LNCaP clone FGC (cell line): ENCODE results near the gene DUSP14.
A peak's percentile ranks its signal among the peaks of the same experiment; 100 is the strongest.
"Not testable (repeated sequence)": the region's sequence is repeated elsewhere in the genome, so short reads cannot be mapped to it uniquely, and the experiment has no call there.

ENCODE experiments used
- DNase-seq: peaks from one replicate; pipeline ENCODE4 v3.0.0-alpha.2; 2011; ENCODE audit warnings: low read depth
- H3K4me3 ChIP-seq: 2 replicates; pipeline ENCODE4 v1.5.1; 2011; ENCODE audit warnings: mild to moderate bottlenecking, low read depth, low read length, control low read depth
- TF ChIP-seq, protein P1 (sequence below): IDR thresholded peaks from 2 replicates; pipeline ENCODE4 v1.5.1; 2012; ENCODE audit warnings: mild to moderate bottlenecking; ENCODE audit not compliant: control insufficient read depth, insufficient read depth; ENCODE audit errors: extremely low read depth

The DUSP14 gene, protein sequence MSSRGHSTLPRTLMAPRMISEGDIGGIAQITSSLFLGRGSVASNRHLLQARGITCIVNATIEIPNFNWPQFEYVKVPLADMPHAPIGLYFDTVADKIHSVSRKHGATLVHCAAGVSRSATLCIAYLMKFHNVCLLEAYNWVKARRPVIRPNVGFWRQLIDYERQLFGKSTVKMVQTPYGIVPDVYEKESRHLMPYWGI

DNA sequence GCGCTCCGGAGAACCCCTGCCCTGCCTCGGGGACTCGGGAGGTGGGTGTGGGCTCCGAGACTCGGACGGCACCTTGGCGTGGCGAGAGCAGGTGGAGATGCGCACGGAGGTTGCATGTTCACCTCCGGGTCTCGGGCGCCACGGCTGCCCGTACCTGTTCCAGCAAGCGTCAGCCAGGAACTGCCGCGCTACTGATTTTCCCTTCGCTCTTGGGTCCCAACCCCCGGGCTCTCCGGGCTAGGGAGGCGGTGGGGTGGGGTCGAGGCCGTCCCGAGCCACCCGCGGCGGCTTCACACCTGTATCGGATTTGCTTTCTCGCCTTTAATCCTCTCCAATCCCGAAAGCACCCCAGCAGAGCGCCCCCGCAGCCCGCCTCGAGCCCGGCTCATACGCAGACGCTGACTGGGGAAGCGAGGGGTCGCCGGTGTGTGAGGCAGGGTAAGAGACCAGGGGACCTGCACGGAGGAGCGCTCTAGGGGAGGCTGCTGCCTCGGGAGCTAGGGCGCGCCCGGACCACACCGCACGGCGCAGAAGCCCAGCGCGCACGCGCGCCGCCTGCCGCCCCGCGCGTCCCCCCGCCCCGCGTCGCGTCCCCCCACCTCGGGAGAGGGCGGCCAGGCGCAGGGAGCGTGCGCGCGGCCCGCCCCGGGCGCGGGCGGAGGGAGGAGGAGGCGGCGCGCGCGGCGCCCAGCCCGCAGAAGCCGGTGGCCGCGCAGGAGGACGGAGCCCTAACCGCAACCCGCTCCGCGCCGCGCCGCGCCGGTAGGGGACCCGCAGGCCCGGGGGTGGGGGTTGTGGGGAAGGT is at the start of gene DUSP14:
DUSP14 (plus strand) TSS at position 695 of the 805 bp plus-strand sequence. CDS start 22,382 bp downstream, outside the sequence.
- peak within 1 kb of the TSS; percentile 76 for H3K4me3 ChIP-seq

DNA sequence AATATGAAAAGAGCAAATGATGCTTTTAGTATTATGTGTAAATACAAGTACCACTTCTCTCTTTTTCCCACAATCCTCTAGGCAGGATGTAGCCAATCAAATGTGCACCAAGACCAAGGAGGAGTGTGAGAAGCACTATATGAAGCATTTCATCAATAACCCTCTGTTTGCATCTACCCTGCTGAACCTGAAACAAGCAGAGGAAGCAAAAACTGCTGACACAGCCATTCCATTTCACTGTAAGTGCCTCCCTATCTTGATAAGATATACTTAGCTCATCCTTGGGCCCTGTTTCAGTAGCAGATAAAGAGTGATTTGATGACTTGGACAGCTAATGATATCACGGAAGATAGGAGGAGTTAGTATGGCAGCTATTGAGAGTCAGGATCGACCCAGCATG is 49.3 kb upstream of the DUSP14 start:
- H3K4me3 ChIP-seq: no peak overlapping the region
- DNase-seq: no peak
- TF ChIP-seq, protein P1, sequence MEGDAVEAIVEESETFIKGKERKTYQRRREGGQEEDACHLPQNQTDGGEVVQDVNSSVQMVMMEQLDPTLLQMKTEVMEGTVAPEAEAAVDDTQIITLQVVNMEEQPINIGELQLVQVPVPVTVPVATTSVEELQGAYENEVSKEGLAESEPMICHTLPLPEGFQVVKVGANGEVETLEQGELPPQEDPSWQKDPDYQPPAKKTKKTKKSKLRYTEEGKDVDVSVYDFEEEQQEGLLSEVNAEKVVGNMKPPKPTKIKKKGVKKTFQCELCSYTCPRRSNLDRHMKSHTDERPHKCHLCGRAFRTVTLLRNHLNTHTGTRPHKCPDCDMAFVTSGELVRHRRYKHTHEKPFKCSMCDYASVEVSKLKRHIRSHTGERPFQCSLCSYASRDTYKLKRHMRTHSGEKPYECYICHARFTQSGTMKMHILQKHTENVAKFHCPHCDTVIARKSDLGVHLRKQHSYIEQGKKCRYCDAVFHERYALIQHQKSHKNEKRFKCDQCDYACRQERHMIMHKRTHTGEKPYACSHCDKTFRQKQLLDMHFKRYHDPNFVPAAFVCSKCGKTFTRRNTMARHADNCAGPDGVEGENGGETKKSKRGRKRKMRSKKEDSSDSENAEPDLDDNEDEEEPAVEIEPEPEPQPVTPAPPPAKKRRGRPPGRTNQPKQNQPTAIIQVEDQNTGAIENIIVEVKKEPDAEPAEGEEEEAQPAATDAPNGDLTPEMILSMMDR: no peak

More for the DNA sequence above, at the start of gene DUSP14:
- TF ChIP-seq, protein P1: no peak
- no peak for DNase-seq

DNA sequence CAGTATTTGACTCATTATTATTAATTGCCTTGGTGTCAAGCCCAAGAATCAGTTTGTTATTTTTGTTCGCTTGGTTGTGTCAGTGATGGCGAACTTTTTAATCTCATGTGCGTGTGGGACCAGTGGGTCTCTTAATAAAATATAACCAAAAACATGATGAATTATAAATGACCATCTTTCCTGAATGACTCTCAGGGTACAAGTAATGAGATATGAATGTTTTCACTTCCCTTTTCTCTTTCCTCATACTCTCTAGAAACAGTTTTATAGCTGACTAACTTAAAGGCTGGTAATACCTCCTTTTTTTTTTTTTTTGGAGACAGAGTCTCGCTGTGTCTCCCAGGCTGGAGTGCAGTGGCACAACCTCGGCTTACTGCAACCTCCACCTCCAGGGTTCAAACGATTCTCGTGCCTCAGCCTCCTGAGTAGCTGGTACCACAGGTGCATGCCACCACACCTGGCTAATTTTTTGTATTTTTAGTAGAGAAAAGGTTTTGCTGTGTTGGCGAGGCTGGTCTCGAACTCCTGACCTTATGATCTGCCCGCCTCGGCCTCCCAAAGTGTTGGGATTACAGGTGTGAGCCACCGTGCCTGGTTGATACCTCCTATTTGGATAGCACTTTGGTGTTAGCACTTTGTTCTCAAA is 48.2 kb upstream of the DUSP14 start:
- not testable (repeated sequence) for DNase-seq, H3K4me3 ChIP-seq

DNA sequence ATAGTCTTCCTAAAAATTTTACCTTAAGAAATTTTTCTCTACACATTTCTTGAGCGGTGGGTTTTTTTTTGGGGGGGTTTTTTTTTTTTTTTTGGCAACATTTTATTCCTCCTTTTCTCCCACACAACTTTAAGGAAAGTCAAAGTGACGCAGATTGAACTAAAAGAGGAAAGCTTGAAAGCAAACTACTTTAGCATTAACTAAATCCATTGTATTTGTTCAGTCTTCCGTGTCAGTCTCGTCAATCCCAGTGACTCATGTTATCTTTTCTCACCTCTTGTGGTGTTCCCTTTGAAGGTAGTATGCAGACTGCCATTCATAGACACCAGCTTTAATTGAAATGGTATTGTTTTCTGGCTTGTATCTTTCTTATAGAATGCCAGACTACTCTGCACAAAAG is 43.7 kb upstream of the DUSP14 start:
- H3K4me3 ChIP-seq: no peak overlapping the region
- DNase-seq: no peak
- TF ChIP-seq, protein P1: no peak

DNA sequence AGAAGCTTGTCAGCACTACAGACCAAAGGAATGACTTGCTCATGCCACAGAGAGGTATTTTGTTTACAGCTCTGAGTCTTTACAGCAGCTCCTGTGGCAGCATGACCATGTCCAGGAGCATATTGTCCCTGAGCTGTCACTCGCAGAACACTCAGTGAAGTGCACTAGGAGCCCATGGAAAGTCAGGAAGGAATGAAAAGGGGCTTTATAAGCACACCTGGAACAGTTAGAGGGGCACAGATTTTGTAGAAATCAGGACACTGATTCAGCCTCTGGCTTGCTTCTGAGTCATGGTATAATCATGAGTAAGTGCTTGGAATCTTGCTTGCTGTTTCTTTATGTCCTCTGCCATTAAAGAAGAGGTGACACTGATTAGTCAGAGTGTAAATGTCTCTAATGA is 42.0 kb upstream of the DUSP14 start:
- TF ChIP-seq, protein P1: no peak
- no peak overlapping the region for H3K4me3 ChIP-seq
- DNase-seq: no peak

DNA sequence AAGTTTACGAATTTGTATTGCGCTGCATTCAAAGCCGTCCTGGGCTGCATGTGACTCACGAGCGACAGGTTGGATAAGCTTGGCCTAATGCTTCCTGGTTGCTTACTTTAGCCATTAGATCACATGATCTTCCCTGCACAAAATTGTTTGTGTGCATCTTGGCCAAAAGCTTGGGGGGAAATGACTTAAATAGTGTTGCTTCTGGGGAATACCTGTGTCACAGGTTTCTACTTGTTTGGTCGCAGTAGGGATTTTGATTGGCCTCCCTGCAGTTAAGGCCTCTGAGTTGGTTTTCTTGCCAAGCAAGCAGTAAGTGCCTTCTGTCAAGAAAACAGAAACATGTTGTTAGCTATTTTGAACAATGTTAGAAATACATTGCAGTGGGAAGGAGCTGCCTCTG is 39.6 kb upstream of the DUSP14 start:
- H3K4me3 ChIP-seq: no peak overlapping the region
- TF ChIP-seq, protein P1: no peak
- peak; percentile 95 for DNase-seq

DNA sequence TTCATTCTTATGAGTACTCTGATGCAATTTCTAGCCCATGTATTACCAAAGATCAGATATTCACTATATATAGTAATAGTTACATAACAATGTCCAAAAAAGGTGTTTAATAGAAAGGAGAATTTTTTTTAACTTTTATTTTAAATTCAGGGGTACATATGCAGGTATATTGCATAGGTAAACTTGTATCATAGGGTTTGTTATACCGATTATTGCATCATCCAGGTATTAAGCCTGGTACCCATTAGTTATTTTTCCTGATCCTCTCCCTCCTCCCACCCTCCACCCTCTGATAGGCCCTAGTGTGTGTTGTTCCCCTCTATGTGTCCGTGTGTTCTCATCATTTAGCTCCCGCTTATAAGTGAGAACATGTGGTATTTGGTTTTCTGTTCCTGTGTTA is 31.9 kb upstream of the DUSP14 start:
- not testable (repeated sequence) for DNase-seq, H3K4me3 ChIP-seq
